Measurements from ENCODE around the gene SEPTIN11. TPM values are rescaled to one million over a fixed set of nuclear protein-coding genes. Genes with fewer than 3 reads are reported as not detected.

Gene SEPTIN11
- total RNA-seq, 1 donor from 2014 or later: 49.2 TPM

GRCh38 chr4:76931576-76932276, 17.8 kb upstream of the SEPTIN11 start:
- Histone ChIP-seq H3K4me3 (ENCODE audit: low read depth, low read length) (no peak overlapping the region), H3K27me3 (ENCODE audit: control insufficient read depth, insufficient read depth, low read length) (no peaks in the 10 kb centered on the region), H3K36me3 (ENCODE audit: control insufficient read depth, insufficient read depth, low read length) (no peaks in the 10 kb centered on the region)
- no peak for DNase-seq (ENCODE audit: low read depth)
- TF ChIP-seq, protein P1, sequence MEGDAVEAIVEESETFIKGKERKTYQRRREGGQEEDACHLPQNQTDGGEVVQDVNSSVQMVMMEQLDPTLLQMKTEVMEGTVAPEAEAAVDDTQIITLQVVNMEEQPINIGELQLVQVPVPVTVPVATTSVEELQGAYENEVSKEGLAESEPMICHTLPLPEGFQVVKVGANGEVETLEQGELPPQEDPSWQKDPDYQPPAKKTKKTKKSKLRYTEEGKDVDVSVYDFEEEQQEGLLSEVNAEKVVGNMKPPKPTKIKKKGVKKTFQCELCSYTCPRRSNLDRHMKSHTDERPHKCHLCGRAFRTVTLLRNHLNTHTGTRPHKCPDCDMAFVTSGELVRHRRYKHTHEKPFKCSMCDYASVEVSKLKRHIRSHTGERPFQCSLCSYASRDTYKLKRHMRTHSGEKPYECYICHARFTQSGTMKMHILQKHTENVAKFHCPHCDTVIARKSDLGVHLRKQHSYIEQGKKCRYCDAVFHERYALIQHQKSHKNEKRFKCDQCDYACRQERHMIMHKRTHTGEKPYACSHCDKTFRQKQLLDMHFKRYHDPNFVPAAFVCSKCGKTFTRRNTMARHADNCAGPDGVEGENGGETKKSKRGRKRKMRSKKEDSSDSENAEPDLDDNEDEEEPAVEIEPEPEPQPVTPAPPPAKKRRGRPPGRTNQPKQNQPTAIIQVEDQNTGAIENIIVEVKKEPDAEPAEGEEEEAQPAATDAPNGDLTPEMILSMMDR (IDR thresholded peaks at IDR 0.05; ENCODE audit: insufficient read depth, low read length, severe bottlenecking): no peak
- no peak for FAIRE-seq

GRCh38 chr4:76939184-76939583, 10.4 kb upstream of the SEPTIN11 start:
- Histone ChIP-seq H3K36me3 (ENCODE audit: control insufficient read depth, insufficient read depth, low read length) (no peaks in the 10 kb centered on the region), H3K27me3 (ENCODE audit: control insufficient read depth, insufficient read depth, low read length) (no peaks in the 10 kb centered on the region), H3K4me3 (ENCODE audit: low read depth, low read length) (no peak overlapping the region)
- TF ChIP-seq, protein P1 (IDR thresholded peaks at IDR 0.05; ENCODE audit: insufficient read depth, low read length, severe bottlenecking): no peak
- DNase-seq (ENCODE audit: low read depth): no peak
- no peak for FAIRE-seq

- H3K27me3 ChIP-seq (ENCODE audit: control insufficient read depth, insufficient read depth, low read length): no peaks in the 10 kb centered on the region
- DNase-seq (ENCODE audit: low read depth): peak; percentile 84
- TF ChIP-seq, protein P1 (IDR thresholded peaks at IDR 0.05; ENCODE audit: insufficient read depth, low read length, severe bottlenecking): no peak
- no peaks in the 10 kb centered on the region for H3K36me3 ChIP-seq (ENCODE audit: control insufficient read depth, insufficient read depth, low read length)
- H3K4me3 ChIP-seq (ENCODE audit: low read depth, low read length): no peak overlapping the region
- no peak for FAIRE-seq
These were observed 6.4 kb upstream of the SEPTIN11 start for GRCh38 chr4:76943129-76943620.

DNA sequence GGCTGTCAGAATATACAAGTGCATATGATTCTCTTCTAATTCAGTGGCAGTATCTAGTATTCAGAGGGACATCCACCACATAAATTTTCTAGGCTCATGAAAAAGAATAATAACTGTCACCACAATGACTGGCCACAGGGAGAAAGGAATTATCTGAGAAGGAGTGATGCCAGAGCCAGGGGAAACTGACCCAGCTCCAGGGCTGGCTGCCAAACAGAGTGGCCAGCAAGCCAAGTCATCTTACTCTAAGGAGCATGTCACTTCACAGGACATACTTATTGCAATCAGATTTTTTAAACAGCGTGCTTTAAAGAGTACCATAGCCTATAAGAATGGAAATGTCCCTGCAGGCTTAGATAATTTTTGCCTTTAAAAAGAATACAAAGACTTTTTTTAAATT, 5.8 kb upstream of the SEPTIN11 start:
- Histone ChIP-seq H3K36me3 (ENCODE audit: control insufficient read depth, insufficient read depth, low read length) (no peaks in the 10 kb centered on the region), H3K27me3 (ENCODE audit: control insufficient read depth, insufficient read depth, low read length) (no peaks in the 10 kb centered on the region), H3K4me3 (ENCODE audit: low read depth, low read length) (no peak overlapping the region)
- no peak for FAIRE-seq
- no peak for DNase-seq (ENCODE audit: low read depth)
- TF ChIP-seq, protein P1 (IDR thresholded peaks at IDR 0.05; ENCODE audit: insufficient read depth, low read length, severe bottlenecking): no peak

DNA sequence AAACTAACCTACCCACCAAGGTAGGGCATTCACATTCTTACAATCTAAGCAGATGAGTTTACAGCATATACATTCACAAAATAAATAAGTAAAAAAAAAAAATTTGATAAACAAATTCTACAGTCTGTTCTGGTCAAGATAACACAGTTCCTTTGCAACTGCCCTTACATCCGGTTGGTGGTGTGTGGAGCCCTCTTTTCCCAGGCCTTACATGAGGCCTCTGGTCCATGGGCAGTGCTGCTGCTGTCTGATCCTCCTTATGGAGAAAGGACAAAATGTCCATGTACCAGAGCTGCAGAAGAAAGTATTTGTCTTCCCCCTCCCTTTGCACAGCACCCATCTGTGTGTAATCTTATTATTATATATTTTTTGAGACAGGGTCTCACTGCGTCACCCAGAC, 2.2 kb upstream of the SEPTIN11 start:
- no peaks in the 10 kb centered on the region for H3K36me3 ChIP-seq (ENCODE audit: control insufficient read depth, insufficient read depth, low read length)
- no peak for FAIRE-seq
- TF ChIP-seq, protein P1 (IDR thresholded peaks at IDR 0.05; ENCODE audit: insufficient read depth, low read length, severe bottlenecking): no peak
- no peak overlapping the region for H3K4me3 ChIP-seq (ENCODE audit: low read depth, low read length)
- no peak for DNase-seq (ENCODE audit: low read depth)
- H3K27me3 ChIP-seq (ENCODE audit: control insufficient read depth, insufficient read depth, low read length): no peaks in the 10 kb centered on the region
